ENCODE measurements around the gene SP110. TPM values are rescaled to one million over a fixed set of nuclear protein-coding genes. Genes with fewer than 3 reads are reported as not detected.

SP110 gene
- total and polyA plus RNA-seq, 8 donors: 22.9 to 48.4 (median 39.3) TPM

- DNase-seq (no peak), ATAC-seq (no peak)
- H3K4me3 ChIP-seq: no peak overlapping the region
- H3K27me3 ChIP-seq: no peaks in the 10 kb centered on the region
- peaks cover 0 to 9% of the 10 kb centered on the region in 2 donors for H3K4me1 ChIP-seq
- intact Hi-C loops (cut with DNase I): no loop called here
- no peak overlapping the region for H3K27ac ChIP-seq
- TF ChIP-seq CTCF (IDR thresholded peaks at IDR 0.05): no peak
- peaks cover 0 to 4% of the 10 kb centered on the region in 2 donors for H3K9me3 ChIP-seq
- no peaks in the 10 kb centered on the region for H3K36me3 ChIP-seq
Observed at GRCh38 chr2:230156782-230157699, 62.7 kb downstream of the SP110 start.

- no peak for TF ChIP-seq CTCF (IDR thresholded peaks at IDR 0.05)
- DNase-seq: no peak
- Histone ChIP-seq H3K27me3 (no peaks in the 10 kb centered on the region), H3K36me3 (no peaks in the 10 kb centered on the region), H3K4me3 (no peak overlapping the region), H3K9me3 (peaks cover 0 to 4% of the 10 kb centered on the region in 2 donors), H3K4me1 (peaks cover 0 to 6% of the 10 kb centered on the region in 2 donors), H3K27ac (no peak overlapping the region)
- intact Hi-C loops (cut with DNase I): no loop called here
- no peak for ATAC-seq
Observed at GRCh38 chr2:230155359-230155758, 64.4 kb downstream of the SP110 start.

- H3K9me3 ChIP-seq: peaks cover 0 to 4% of the 10 kb centered on the region in 2 donors
- H3K4me3 ChIP-seq: no peak overlapping the region
- DNase-seq (no peak), ATAC-seq (peak; percentile 63)
- no peaks in the 10 kb centered on the region for H3K4me1 ChIP-seq
- no peak for TF ChIP-seq CTCF (IDR thresholded peaks at IDR 0.05)
- H3K27me3 ChIP-seq: no peaks in the 10 kb centered on the region
- no peaks in the 10 kb centered on the region for H3K36me3 ChIP-seq
- no peak overlapping the region for H3K27ac ChIP-seq
- intact Hi-C loops (cut with DNase I): no loop called here
Observed at GRCh38 chr2:230153390-230153976, 66.3 kb downstream of the SP110 start.

- DNase-seq (no peak), ATAC-seq (no peak)
- no peaks in the 10 kb centered on the region for H3K27me3 ChIP-seq
- H3K4me1 ChIP-seq: no peaks in the 10 kb centered on the region
- intact Hi-C loops (cut with DNase I): no loop called here
- no peak for TF ChIP-seq CTCF (IDR thresholded peaks at IDR 0.05)
- H3K9me3 ChIP-seq: peaks cover 0 to 4% of the 10 kb centered on the region in 2 donors
- H3K36me3 ChIP-seq: no peaks in the 10 kb centered on the region
- H3K27ac ChIP-seq: no peak overlapping the region
- no peak overlapping the region for H3K4me3 ChIP-seq
Observed at GRCh38 chr2:230152334-230152733, 67.5 kb downstream of the SP110 start.

GRCh38 chr2:230144355-230144754 is 75.4 kb downstream of the SP110 start:
- Histone ChIP-seq H3K4me1 (no peaks in the 10 kb centered on the region), H3K9me3 (no peaks in the 10 kb centered on the region)

More at GRCh38 chr2:230144355-230144754, 75.4 kb downstream of the SP110 start:
- H3K36me3 ChIP-seq: no peaks in the 10 kb centered on the region
- ATAC-seq: no peak
- H3K27ac ChIP-seq: peak overlapping the region in 1 of 2 donors; percentile 20
- TF ChIP-seq CTCF (IDR thresholded peaks at IDR 0.05): no peak
- H3K4me3 ChIP-seq: no peak overlapping the region
- no peak for DNase-seq
- H3K27me3 ChIP-seq: no peaks in the 10 kb centered on the region
- intact Hi-C loops (cut with DNase I): no loop called here
